Measurements from ENCODE around the gene VWA3A. TPM values are rescaled to one million over a fixed set of nuclear protein-coding genes. Genes with fewer than 3 reads are reported as not detected.

VWA3A gene
- total and polyA plus RNA-seq, 7 donors, result 0.03 to 0.15 (median 0.12) TPM; not detected in 4

GRCh38 chr16:22081050-22081449 lies 11.3 kb upstream of the VWA3A start:
- H3K27me3 ChIP-seq (ENCODE audit: insufficient read depth in 3 of 3, low read length in 2 of 3), result peaks cover 0 to 1% (median 0%) of the 10 kb centered on the region in 3 donors
- no peaks in the 10 kb centered on the region for H3K9me3 ChIP-seq
- no peak overlapping the region for H3K27ac ChIP-seq
- peaks cover 0 to 40% of the 10 kb centered on the region in 2 donors for H3K36me3 ChIP-seq (ENCODE audit: insufficient read depth in 1 of 2, low read depth in 1 of 2)
- no peaks in the 10 kb centered on the region for H3K4me1 ChIP-seq
- TF ChIP-seq, protein P1, sequence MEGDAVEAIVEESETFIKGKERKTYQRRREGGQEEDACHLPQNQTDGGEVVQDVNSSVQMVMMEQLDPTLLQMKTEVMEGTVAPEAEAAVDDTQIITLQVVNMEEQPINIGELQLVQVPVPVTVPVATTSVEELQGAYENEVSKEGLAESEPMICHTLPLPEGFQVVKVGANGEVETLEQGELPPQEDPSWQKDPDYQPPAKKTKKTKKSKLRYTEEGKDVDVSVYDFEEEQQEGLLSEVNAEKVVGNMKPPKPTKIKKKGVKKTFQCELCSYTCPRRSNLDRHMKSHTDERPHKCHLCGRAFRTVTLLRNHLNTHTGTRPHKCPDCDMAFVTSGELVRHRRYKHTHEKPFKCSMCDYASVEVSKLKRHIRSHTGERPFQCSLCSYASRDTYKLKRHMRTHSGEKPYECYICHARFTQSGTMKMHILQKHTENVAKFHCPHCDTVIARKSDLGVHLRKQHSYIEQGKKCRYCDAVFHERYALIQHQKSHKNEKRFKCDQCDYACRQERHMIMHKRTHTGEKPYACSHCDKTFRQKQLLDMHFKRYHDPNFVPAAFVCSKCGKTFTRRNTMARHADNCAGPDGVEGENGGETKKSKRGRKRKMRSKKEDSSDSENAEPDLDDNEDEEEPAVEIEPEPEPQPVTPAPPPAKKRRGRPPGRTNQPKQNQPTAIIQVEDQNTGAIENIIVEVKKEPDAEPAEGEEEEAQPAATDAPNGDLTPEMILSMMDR (IDR thresholded peaks at IDR 0.05), result no peak
- H3K4me3 ChIP-seq, result no peak overlapping the region
- DNase-seq (no peak), ATAC-seq (no peak)
- intact Hi-C loops (cut with DNase I), result no loop called here
- 90 to 93% (median 93%) methylated on average over 3 of the region's 3 CpGs for WGBS, 3 donors

- 92 to 98% (median 97%) methylated on average over 1 of the region's 1 CpG for WGBS, 3 donors
- H3K27me3 ChIP-seq (ENCODE audit: insufficient read depth in 3 of 3, low read length in 2 of 3), result no peaks in the 10 kb centered on the region
- intact Hi-C loops (cut with DNase I), result loop anchor here in 1 of 2 donors (5.0 kb wide), 1 partner anchor 101 kb away; no protein-coding TSS in a partner anchor
- TF ChIP-seq, protein P1 (IDR thresholded peaks at IDR 0.05), result no peak
- no peaks in the 10 kb centered on the region for H3K4me1 ChIP-seq
- H3K27ac ChIP-seq, result no peak overlapping the region
- no peak for DNase-seq
- H3K9me3 ChIP-seq, result no peaks in the 10 kb centered on the region
- no peak for ATAC-seq
- peaks cover 0 to 15% of the 10 kb centered on the region in 2 donors for H3K36me3 ChIP-seq (ENCODE audit: insufficient read depth in 1 of 2, low read depth in 1 of 2)
- no peak overlapping the region for H3K4me3 ChIP-seq
These were observed 5.9 kb upstream of the VWA3A start for GRCh38 chr16:22086440-22086839.

DNA sequence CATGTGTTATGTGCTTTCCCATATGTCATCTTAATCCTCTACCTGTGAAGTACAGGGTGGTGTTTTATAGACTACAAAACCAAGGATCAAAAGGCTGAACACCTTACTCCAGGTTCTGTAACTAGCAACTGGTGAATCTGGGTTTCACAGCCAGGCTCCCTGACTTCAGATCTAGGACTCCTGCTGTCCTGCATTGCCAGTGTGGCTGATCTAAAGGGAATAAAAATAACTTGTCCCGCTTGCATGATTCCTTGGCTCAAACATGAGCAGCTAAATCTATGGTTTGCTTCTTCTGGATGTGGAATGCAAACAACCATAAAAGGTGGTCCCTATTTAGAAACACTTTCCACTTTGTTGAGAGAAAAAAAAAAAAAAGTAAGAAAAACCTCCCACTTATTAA lies 3.7 kb upstream of the VWA3A start:
- 28 to 36% (median 30%) methylated on average over 1 of the region's 1 CpG for WGBS, 3 donors
- Histone ChIP-seq H3K4me1 (no peaks in the 10 kb centered on the region), H3K36me3 (ENCODE audit: insufficient read depth in 1 of 2, low read depth in 1 of 2) (peaks cover 0 to 10% of the 10 kb centered on the region in 2 donors), H3K27me3 (ENCODE audit: insufficient read depth in 3 of 3, low read length in 2 of 3) (no peaks in the 10 kb centered on the region), H3K4me3 (no peak overlapping the region), H3K27ac (no peak overlapping the region), H3K9me3 (no peaks in the 10 kb centered on the region)
- TF ChIP-seq, protein P1 (IDR thresholded peaks at IDR 0.05), result no peak
- ATAC-seq (no peak), DNase-seq (no peak)
- intact Hi-C loops (cut with DNase I), result loop anchor here in 1 of 2 donors (5.0 kb wide), 1 partner anchor 99 kb away; no protein-coding TSS in a partner anchor

- WGBS, 3 donors, result 44 to 62% (median 51%) methylated on average over 4 of the region's 4 CpGs
- ATAC-seq, result no peak
- Histone ChIP-seq H3K27me3 (ENCODE audit: insufficient read depth in 3 of 3, low read length in 2 of 3) (no peaks in the 10 kb centered on the region), H3K27ac (no peak overlapping the region), H3K4me3 (no peak overlapping the region), H3K36me3 (ENCODE audit: insufficient read depth in 1 of 2, low read depth in 1 of 2) (peaks cover 0 to 8% of the 10 kb centered on the region in 2 donors), H3K9me3 (no peaks in the 10 kb centered on the region), H3K4me1 (no peaks in the 10 kb centered on the region)
- TF ChIP-seq, protein P1 (IDR thresholded peaks at IDR 0.05), result no peak
- intact Hi-C loops (cut with DNase I), result loop anchor here in 1 of 2 donors (5.0 kb wide), 1 partner anchor 97 kb away; no protein-coding TSS in a partner anchor
- no peak for DNase-seq
These were observed 2.4 kb upstream of the VWA3A start for GRCh38 chr16:22089910-22090309.

DNA sequence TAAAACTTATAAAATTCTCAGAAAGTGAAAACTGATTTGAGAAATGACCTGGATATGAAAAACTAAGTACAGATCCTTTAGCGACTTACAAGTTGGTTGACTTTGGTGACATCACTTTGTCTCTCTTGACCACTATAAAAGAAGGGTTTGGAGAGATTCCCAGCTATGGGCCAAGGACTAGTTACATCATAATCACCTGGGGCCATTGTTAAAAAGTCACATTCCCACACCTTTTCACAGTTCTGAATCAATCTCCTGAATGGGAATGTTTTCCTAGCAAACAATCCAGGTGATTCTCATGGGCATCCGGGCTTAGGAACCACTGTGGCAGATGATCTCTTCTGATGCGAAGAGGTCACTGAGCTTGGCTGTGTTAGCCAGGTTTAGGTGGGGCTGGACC lies 620 bp upstream of the VWA3A start:
- no peak for DNase-seq
- H3K36me3 ChIP-seq (ENCODE audit: insufficient read depth in 1 of 2, low read depth in 1 of 2), result no peaks in the 10 kb centered on the region
- WGBS, 3 donors, result 86 to 92% (median 87%) methylated on average over 3 of the region's 3 CpGs
- ATAC-seq, result no peak
- H3K4me3 ChIP-seq, result no peak overlapping the region
- H3K4me1 ChIP-seq, result no peaks in the 10 kb centered on the region
- no peak overlapping the region for H3K27ac ChIP-seq
- TF ChIP-seq, protein P1 (IDR thresholded peaks at IDR 0.05), result no peak
- H3K27me3 ChIP-seq (ENCODE audit: insufficient read depth in 3 of 3, low read length in 2 of 3), result no peaks in the 10 kb centered on the region
- intact Hi-C loops (cut with DNase I), result no loop called here
- no peaks in the 10 kb centered on the region for H3K9me3 ChIP-seq

All from psoas muscle (tissue), 8 donors.